CD4-positive, alpha-beta T cell (primary cell): Measurements from ENCODE around the gene FHL3. TPM values are rescaled to one million over a fixed set of nuclear protein-coding genes. Genes with fewer than 3 reads are reported as not detected.

Experiments used
- ATAC-seq: fragments of 200-7000 bp; cut with Tn5 transposase; one replicate; pipeline ENCODE4 v1.10.0; 2022; ENCODE audit warnings: mild to moderate bottlenecking; ENCODE audit not compliant: poor library complexity
- CTCF ChIA-PET: fragments of 350-600 bp; sonication (Branson Sonifier 250); formaldehyde crosslinking; loops from one replicate; lab custom pipeline; 2021; ENCODE audit warnings: antibody characterized with exemption, inconsistent platforms; lab: Charles Lee
- POLR2A ChIA-PET: fragments of 350-600 bp; sonication (Branson Sonifier 250); formaldehyde crosslinking; loops from one replicate; lab custom pipeline; 2021; ENCODE audit warnings: antibody characterized with exemption, inconsistent platforms; lab: Charles Lee
- DNase-seq, 14 experiments: peaks; one replicate each; pipeline ENCODE4 v3.0.0-alpha.2; 2013 to 2020; ENCODE audit warnings: mixed read lengths in 2 of 14
- H3K27ac ChIP-seq, 2 donors: one replicate each; pipeline versions ENCODE4 v1.5.1 to v1.7.0; 2013; ENCODE audit warnings: low read length in 2 of 2, low read depth in 1 of 2, mild to moderate bottlenecking in 1 of 2
- H3K27me3 ChIP-seq, 2 experiments: 1 replicate in 1 of 2; 2 replicates in 1 of 2; pipeline versions ENCODE4 v1.6.1 to v1.7.0; 2013; ENCODE audit warnings: low read length in 2 of 2, control low read depth in 1 of 2, mild to moderate bottlenecking in 1 of 2, moderate library complexity in 1 of 2; ENCODE audit not compliant: insufficient read depth in 2 of 2, control insufficient read depth in 1 of 2
- H3K36me3 ChIP-seq: one replicate; pipeline ENCODE4 v1.6.1; 2013; ENCODE audit warnings: low read length, control low read depth; ENCODE audit not compliant: insufficient read depth
- H3K4me1 ChIP-seq: one replicate; pipeline ENCODE4 v1.6.1; 2013; ENCODE audit warnings: low read length, control low read depth; ENCODE audit not compliant: insufficient read depth
- H3K4me3 ChIP-seq: one replicate; pipeline ENCODE4 v1.5.1; 2013; ENCODE audit warnings: mild to moderate bottlenecking, low read length, moderate library complexity
- H3K9me3 ChIP-seq, 2 experiments: 1 replicate in 1 of 2; 2 replicates in 1 of 2; pipeline versions ENCODE4 v1.6.1 to v1.7.0; 2013; ENCODE audit warnings: low read length in 2 of 2, mild to moderate bottlenecking in 2 of 2, control low read depth in 1 of 2, moderate library complexity in 1 of 2; ENCODE audit not compliant: control insufficient read depth in 1 of 2, insufficient read depth in 1 of 2
- H3K27ac Mint-ChIP-seq: one replicate; pipeline ENCODE4 v1.8.0; 2020; ENCODE audit warnings: mixed read lengths
- H3K27me3 Mint-ChIP-seq: one replicate; pipeline ENCODE4 v1.8.0; 2021; ENCODE audit warnings: mixed read lengths
- H3K36me3 Mint-ChIP-seq: one replicate; pipeline ENCODE4 v1.8.0; 2021; ENCODE audit warnings: low read depth, mixed read lengths
- H3K4me1 Mint-ChIP-seq: one replicate; pipeline ENCODE4 v1.8.0; 2021; ENCODE audit warnings: low read depth, mixed read lengths
- H3K4me3 Mint-ChIP-seq: one replicate; pipeline ENCODE4 v1.8.0; 2020; ENCODE audit warnings: mild to moderate bottlenecking, mixed read lengths
- H3K9me3 Mint-ChIP-seq: one replicate; pipeline ENCODE4 v1.8.0; 2020; ENCODE audit warnings: mixed read lengths
- intact Hi-C, 2 experiments: fragments of 100-400 bp; cut with DNase I in 1 of 2; cut with micrococcal nuclease in 1 of 2; formaldehyde crosslinking; loops; one replicate each; pipeline versions ENCODE4 v1.15.1 to v1.9.0; 2023 to 2025; cut with DNase I, micrococcal nuclease
- total RNA-seq, 174 experiments: library from RNA in 2 of 174; stranded (reverse) in 2 of 174; gene quantifications; one replicate each; pipeline ENCODE4 v1.2.3 and lab custom pipeline; 2021 to 2026
- TF ChIP-seq, protein P1 (sequence below): fragments of 200-600 bp; IDR thresholded peaks from one replicate; pipeline ENCODE4 v1.8.0; 2022; ENCODE audit warnings: antibody characterized with exemption, mild to moderate bottlenecking

FHL3 gene
- total RNA-seq, 2 experiments from 2014 or later = 3.4 to 3.7 TPM

DNA sequence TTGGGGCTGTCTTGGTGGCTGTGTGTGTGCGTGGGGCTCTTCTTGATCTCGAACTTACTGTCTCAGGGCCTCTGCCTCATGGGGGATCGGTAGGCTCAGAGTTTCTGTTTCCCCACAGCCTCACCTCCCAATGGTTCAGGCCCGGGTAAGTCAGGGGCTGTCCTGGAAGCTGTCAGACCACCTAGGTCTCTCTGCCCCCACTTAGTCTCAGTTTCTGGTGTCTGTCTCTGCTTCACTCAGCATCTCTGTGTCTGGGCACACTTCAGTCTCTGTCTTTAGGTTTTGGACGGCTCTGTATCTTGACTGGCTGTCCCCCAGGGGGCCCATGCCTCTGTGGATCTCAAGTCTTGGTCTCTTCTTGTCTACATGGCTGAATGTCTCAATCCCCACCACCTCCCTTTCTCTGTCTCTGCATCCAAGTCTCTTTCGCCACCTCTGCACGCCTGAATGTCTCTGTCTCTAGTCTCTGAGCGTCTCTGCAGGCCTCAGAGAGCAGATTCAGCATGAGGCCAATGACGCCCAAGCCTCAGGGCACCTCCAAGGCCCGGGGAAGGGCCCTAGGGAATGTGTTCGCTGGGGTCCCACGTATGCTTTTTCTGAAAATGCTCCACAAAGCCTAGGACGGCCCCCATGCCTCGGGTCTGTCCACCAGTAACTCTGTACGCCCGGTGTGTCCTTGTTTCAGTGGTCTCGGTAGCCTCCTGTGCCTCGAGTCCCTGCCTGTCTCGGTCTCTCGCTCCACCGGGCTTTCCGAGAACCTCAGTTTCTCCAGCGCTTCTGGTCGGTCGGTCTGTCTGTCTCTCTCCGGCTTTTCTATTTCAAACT, 818 bp downstream of the FHL3 start:
- H3K27me3 ChIP-seq = peaks cover 0 to 5% of the 10 kb centered on the region in 2 experiments
- peaks cover 54% of the 10 kb centered on the region for H3K4me1 ChIP-seq
- H3K36me3 ChIP-seq = no peaks in the 10 kb centered on the region
- no peak overlapping the region for H3K27ac ChIP-seq
- TF ChIP-seq, protein P1, sequence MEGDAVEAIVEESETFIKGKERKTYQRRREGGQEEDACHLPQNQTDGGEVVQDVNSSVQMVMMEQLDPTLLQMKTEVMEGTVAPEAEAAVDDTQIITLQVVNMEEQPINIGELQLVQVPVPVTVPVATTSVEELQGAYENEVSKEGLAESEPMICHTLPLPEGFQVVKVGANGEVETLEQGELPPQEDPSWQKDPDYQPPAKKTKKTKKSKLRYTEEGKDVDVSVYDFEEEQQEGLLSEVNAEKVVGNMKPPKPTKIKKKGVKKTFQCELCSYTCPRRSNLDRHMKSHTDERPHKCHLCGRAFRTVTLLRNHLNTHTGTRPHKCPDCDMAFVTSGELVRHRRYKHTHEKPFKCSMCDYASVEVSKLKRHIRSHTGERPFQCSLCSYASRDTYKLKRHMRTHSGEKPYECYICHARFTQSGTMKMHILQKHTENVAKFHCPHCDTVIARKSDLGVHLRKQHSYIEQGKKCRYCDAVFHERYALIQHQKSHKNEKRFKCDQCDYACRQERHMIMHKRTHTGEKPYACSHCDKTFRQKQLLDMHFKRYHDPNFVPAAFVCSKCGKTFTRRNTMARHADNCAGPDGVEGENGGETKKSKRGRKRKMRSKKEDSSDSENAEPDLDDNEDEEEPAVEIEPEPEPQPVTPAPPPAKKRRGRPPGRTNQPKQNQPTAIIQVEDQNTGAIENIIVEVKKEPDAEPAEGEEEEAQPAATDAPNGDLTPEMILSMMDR = no peak
- Mint-ChIP-seq H3K4me1 (peaks cover 23% of the 10 kb centered on the region), H3K4me3 (peak overlapping the region; percentile 85), H3K27me3 (peaks cover 4% of the 10 kb centered on the region), H3K36me3 (no peaks in the 10 kb centered on the region), H3K9me3 (no peaks in the 10 kb centered on the region), H3K27ac (peak overlapping the region; percentile 39)
- DNase-seq = peak in 3 of 14 experiments; percentile 22 to 46 (median 42)
- peak; percentile 35 for ATAC-seq
- intact Hi-C loops = loop anchor here in 1 of 2 experiments (2.0 kb wide), 1 partner anchor 14 kb away; the partner anchor contains the start of gene SF3A3
- no peaks in the 10 kb centered on the region for H3K9me3 ChIP-seq
- ChIA-PET POLR2A (interaction anchor here (1.4 kb wide), 1 partner anchor 10 kb away, joined by 4 read pairs; no protein-coding TSS in a partner anchor), CTCF (no interaction called here)
- peak overlapping the region; percentile 60 for H3K4me3 ChIP-seq

DNA sequence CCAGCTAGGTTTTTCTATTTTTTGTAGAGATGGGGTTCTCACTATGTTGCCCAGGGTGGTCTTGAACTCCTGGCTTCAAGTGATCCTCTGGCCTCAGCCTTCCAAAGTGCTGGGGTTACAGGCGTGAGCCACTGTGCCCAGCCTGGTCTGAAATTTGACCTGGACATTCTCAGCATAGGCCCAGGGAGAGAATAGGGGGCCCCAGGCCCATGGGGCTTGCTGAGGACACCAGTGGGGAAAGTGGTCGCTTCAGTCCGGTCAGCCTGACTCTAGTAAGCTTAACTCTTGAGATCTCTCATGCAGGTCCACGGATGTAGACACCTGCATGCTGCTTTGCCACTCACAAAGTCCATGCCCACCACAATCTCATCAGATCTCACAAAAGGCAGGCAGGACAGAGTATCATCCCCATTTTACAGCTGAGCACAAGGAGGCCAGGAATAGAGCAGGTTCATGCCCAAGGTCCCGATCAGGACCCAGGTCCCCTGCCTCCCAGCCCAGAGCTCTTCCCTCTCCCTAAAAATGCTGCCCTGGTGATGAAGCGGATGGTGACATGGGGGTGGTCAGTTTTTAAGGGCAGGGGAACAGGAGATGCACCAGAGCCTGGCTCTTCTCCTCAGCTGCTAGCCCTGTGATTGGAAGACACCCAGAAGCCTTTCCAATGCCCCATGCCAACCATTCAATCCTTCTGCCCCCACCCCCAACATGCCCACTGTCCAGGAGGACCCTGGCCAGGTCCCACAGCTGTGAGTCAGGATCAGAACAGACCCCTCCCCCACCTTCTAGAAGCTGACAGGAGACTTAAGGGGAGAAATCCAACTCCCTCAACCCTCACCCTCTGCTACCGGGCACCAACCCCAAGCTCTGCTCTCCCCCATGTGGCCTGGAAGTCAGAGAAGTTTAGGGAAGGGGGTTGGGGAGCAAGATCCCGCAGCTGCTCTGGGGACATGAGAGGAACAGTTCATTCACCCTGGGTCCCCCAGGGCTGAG, 1.8 kb downstream of the FHL3 start:
- Histone ChIP-seq H3K9me3 (no peaks in the 10 kb centered on the region), H3K27ac (no peak overlapping the region), H3K4me1 (peaks cover 51% of the 10 kb centered on the region), H3K4me3 (peak overlapping the region; percentile 60), H3K36me3 (peaks cover 7% of the 10 kb centered on the region), H3K27me3 (peaks cover 0 to 5% of the 10 kb centered on the region in 2 experiments)
- Mint-ChIP-seq H3K27me3 (peaks cover 4% of the 10 kb centered on the region), H3K27ac (no peak overlapping the region), H3K4me3 (peak overlapping the region; percentile 85), H3K36me3 (no peaks in the 10 kb centered on the region), H3K4me1 (peaks cover 21% of the 10 kb centered on the region), H3K9me3 (no peaks in the 10 kb centered on the region)
- ATAC-seq (no peak), DNase-seq (peak in 1 of 14 experiments; percentile 11)
- ChIA-PET POLR2A (interaction anchor here (1.4 kb wide), 1 partner anchor 9 kb away, joined by 4 read pairs; no protein-coding TSS in a partner anchor), CTCF (no interaction called here)
- intact Hi-C loops = loop anchor here in 1 of 2 experiments (2.0 kb wide), 1 partner anchor 13 kb away; the partner anchor contains the start of gene SF3A3
- TF ChIP-seq, protein P1 = no peak
